Measurements from ENCODE around the gene ATN1. TPM values are rescaled to one million over a fixed set of nuclear protein-coding genes. Genes with fewer than 3 reads are reported as not detected.

The ATN1 gene
- total and polyA plus RNA-seq, 9 of the 15 experiments (the other 6 are each of a cell fraction or from before 2014, with no cell fraction given), result 0.15 to 49.8 (median 2.7) TPM

DNA sequence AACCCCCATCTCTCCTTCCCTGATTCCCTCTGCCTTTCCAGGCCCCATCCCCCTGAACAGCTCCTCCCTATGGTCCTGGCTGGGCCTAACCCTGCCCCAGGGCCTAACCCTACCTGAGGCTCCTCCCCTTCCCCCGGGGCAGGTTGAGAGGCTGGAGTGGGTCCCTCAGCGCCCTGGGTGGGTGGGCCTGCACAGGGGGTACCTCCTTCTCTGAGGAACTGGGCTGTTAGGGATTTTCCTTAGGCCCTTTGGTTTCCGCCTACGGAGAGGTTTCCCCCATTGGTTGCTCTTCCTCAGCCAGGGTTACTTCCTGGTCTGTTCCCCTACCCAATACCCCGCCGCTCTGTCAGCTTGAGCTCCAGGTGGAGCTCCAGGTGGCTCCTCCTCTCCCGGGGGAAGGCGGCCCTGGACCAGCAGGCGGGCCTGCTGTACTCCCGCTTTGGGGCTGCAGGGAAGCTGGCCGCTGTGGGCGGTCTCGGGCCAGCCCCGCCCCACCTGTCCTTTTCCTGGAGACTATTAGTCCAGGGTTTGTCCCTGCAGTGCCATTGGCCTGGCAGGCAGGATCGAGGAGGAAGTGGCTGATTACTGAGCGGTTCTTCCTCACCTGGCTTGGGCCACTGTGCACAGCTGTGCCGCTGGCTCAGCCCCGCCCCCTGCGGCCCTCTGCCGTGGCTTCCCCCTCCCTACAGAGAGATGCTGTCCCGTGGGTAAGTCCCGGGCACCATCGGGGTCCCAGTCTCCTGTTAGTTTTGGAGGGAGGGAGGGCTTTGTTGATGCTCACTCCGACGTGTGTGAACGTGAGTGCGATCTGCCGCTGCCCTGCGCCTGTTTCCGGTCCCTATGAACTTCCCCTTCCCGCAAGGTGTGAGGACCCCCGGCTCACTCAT, 18.5 kb downstream of the ATN1 start (continued):
- TF ChIP-seq, protein P1, sequence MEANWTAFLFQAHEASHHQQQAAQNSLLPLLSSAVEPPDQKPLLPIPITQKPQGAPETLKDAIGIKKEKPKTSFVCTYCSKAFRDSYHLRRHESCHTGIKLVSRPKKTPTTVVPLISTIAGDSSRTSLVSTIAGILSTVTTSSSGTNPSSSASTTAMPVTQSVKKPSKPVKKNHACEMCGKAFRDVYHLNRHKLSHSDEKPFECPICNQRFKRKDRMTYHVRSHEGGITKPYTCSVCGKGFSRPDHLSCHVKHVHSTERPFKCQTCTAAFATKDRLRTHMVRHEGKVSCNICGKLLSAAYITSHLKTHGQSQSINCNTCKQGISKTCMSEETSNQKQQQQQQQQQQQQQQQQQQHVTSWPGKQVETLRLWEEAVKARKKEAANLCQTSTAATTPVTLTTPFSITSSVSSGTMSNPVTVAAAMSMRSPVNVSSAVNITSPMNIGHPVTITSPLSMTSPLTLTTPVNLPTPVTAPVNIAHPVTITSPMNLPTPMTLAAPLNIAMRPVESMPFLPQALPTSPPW (CRISPR knock-in tag; IDR thresholded peaks at IDR 0.05), result peak; percentile 36; the same call in 1 of the 2 replicates
- peak; percentile 63 for TF ChIP-seq KDM5B (IDR thresholded peaks at IDR 0.05; ENCODE audit: insufficient replicate concordance, low read depth, low read length)
- TF ChIP-seq MYNN (IDR thresholded peaks at IDR 0.05), result 0 out of 2 replicates have a peak, but pooled peaks have one; percentile 30
- no peak for TF ChIP-seq MYNN (CRISPR knock-in tag; IDR thresholded peaks at IDR 0.05)
- 0 out of 2 replicates have a peak, but pooled peaks have one; percentile 19 for TF ChIP-seq CXXC5 (CRISPR knock-in tag; IDR thresholded peaks at IDR 0.05)
- TF ChIP-seq ZNF318 (IDR thresholded peaks at IDR 0.05; ENCODE audit: borderline replicate concordance in 1 of 2, low read depth in 1 of 2), result no peak
- TF ChIP-seq ZNF263 (CRISPR knock-in tag; IDR thresholded peaks at IDR 0.05; ENCODE audit: borderline replicate concordance), result peak; percentile 30; the same call in 1 of the 2 replicates
- TF ChIP-seq KAT8 (IDR thresholded peaks at IDR 0.05; ENCODE audit: low read depth), result no peak
- TF ChIP-seq BACH1 (tag; IDR thresholded peaks at IDR 0.05), result no peak
- TF ChIP-seq ZFX (CRISPR knock-in tag; IDR thresholded peaks at IDR 0.05), result peak; percentile 58; the same call in 1 of the 2 replicates
- TF ChIP-seq CTBP1 (IDR thresholded peaks at IDR 0.05; ENCODE audit: borderline replicate concordance), result peak; percentile 48; the same call in 1 of the 2 replicates
- peak; percentile 93 for TF ChIP-seq TFAP4 (CRISPR knock-in tag; IDR thresholded peaks at IDR 0.05; ENCODE audit: borderline replicate concordance)
- TF ChIP-seq ZNF589 (CRISPR knock-in tag; IDR thresholded peaks at IDR 0.05; ENCODE audit: low read depth), result no peak
- peak; percentile 45 for TF ChIP-seq SAP30 (IDR thresholded peaks at IDR 0.05; ENCODE audit: borderline replicate concordance, insufficient read depth, low read depth, low read length, poor library complexity, severe bottlenecking)
- peak; percentile 31 to 61; a peak in 3 of 4 replicates for TF ChIP-seq NRF1 (conservative IDR thresholded peaks at IDR 0.05 in 1 of 2, IDR thresholded peaks at IDR 0.05 in 1 of 2)

Measured in K562 (cell line).